ENCODE results near the gene DDX24.

DNA sequence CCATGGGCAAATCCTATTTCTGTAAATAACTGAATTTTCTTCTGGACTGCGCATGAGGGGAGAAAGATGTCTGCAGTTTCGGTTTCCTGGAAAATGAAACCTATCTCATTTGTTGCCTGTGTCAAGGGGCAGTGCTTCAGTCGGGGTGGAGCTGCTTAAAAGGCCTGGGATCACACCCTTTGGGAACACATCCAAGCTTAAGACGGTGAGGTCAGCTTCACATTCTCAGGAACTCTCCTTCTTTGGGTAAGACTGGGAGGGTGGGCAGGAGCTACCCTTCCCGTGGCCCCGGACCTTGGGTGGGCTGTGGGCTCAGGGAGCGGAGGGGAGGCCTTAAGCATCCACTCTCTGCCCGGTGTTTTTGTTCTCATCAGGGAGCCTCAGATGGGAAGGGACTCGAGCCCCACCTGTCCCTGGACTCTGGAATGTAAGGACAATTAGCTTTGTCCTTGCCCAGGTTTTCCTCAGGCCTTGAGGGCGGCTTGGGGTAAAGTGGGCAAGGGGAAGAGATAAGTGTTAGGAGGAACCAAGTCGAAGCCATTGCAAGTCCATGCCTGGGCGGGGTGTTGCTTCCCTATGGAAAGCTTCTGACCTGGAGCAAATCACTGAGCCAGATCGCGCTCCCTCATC, 29.7 kb upstream of the DDX24 start, which contains the start of gene IFI27:
- TF ChIP-seq, protein P1, sequence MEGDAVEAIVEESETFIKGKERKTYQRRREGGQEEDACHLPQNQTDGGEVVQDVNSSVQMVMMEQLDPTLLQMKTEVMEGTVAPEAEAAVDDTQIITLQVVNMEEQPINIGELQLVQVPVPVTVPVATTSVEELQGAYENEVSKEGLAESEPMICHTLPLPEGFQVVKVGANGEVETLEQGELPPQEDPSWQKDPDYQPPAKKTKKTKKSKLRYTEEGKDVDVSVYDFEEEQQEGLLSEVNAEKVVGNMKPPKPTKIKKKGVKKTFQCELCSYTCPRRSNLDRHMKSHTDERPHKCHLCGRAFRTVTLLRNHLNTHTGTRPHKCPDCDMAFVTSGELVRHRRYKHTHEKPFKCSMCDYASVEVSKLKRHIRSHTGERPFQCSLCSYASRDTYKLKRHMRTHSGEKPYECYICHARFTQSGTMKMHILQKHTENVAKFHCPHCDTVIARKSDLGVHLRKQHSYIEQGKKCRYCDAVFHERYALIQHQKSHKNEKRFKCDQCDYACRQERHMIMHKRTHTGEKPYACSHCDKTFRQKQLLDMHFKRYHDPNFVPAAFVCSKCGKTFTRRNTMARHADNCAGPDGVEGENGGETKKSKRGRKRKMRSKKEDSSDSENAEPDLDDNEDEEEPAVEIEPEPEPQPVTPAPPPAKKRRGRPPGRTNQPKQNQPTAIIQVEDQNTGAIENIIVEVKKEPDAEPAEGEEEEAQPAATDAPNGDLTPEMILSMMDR (conservative IDR thresholded peaks at IDR 0.05; ENCODE audit: low read depth, low read length), result no peak
- no peak for TF ChIP-seq EZH2 (IDR thresholded peaks at IDR 0.05; ENCODE audit: borderline replicate concordance, low read depth, low read length, poor library complexity, severe bottlenecking)

Data from A673 (cell line).